ENCODE data around the gene CCDC142. TPM values are rescaled to one million over a fixed set of nuclear protein-coding genes. Genes with fewer than 3 reads are reported as not detected.

The CCDC142 gene
- total RNA-seq, 3 donors from 2014 or later (not counting 1 experiment from before 2014, with no cell fraction given), result 14.9 to 25.2 (median 15.6) TPM

GRCh38 chr2:74516650-74517049, 33.9 kb upstream of the CCDC142 start:
- Histone ChIP-seq H3K9me3 (ENCODE audit: control insufficient read depth, insufficient read depth, low read length) (no peaks in the 10 kb centered on the region), H3K4me3 (ENCODE audit: low read length) (peak overlapping the region; percentile 21), H3K4me1 (ENCODE audit: control insufficient read depth, insufficient read depth, low read length) (peaks cover 31% of the 10 kb centered on the region), H3K27me3 (ENCODE audit: control insufficient read depth, insufficient read depth, low read length) (peaks cover 61% of the 10 kb centered on the region), H3K27ac (ENCODE audit: low read length) (no peak overlapping the region), H3K36me3 (ENCODE audit: control insufficient read depth, insufficient read depth, low read length) (no peaks in the 10 kb centered on the region)
- ATAC-seq, result no peak
- no peak for DNase-seq
- intact Hi-C loops (cut with micrococcal nuclease), result loop anchor here (1.0 kb wide), 1 partner anchor 13 kb away; the partner anchor contains the start of genes AUP1 and HTRA2
- 67% methylated on average over 13 of the region's 13 CpGs for WGBS (ENCODE audit: insufficient coverage)
- Mint-ChIP-seq H3K36me3 (no peaks in the 10 kb centered on the region), H3K27me3 (ENCODE audit: low read depth in 2 of 2) (peaks cover 68 to 72% of the 10 kb centered on the region in 2 donors), H3K27ac (no peak overlapping the region), H3K4me3 (peak overlapping the region; percentile 86), H3K4me1 (peaks cover 10 to 20% of the 10 kb centered on the region in 2 donors), H3K9me3 (no peaks in the 10 kb centered on the region)
- TF ChIP-seq, protein P1, sequence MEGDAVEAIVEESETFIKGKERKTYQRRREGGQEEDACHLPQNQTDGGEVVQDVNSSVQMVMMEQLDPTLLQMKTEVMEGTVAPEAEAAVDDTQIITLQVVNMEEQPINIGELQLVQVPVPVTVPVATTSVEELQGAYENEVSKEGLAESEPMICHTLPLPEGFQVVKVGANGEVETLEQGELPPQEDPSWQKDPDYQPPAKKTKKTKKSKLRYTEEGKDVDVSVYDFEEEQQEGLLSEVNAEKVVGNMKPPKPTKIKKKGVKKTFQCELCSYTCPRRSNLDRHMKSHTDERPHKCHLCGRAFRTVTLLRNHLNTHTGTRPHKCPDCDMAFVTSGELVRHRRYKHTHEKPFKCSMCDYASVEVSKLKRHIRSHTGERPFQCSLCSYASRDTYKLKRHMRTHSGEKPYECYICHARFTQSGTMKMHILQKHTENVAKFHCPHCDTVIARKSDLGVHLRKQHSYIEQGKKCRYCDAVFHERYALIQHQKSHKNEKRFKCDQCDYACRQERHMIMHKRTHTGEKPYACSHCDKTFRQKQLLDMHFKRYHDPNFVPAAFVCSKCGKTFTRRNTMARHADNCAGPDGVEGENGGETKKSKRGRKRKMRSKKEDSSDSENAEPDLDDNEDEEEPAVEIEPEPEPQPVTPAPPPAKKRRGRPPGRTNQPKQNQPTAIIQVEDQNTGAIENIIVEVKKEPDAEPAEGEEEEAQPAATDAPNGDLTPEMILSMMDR (IDR thresholded peaks at IDR 0.05), result no peak

- WGBS (ENCODE audit: insufficient coverage), result 4% methylated on average over 72 of the region's 72 CpGs
- no peak overlapping the region for H3K27ac ChIP-seq (ENCODE audit: low read length)
- TF ChIP-seq, protein P1 (IDR thresholded peaks at IDR 0.05), result no peak
- Mint-ChIP-seq H3K9me3 (no peaks in the 10 kb centered on the region), H3K4me1 (peaks cover 10 to 20% of the 10 kb centered on the region in 2 donors), H3K27ac (no peak overlapping the region), H3K36me3 (no peaks in the 10 kb centered on the region), H3K27me3 (ENCODE audit: low read depth in 2 of 2) (peaks cover 73 to 78% of the 10 kb centered on the region in 2 donors), H3K4me3 (peak overlapping the region; percentile 86)
- H3K27me3 ChIP-seq (ENCODE audit: control insufficient read depth, insufficient read depth, low read length), result peaks cover 65% of the 10 kb centered on the region
- no peaks in the 10 kb centered on the region for H3K36me3 ChIP-seq (ENCODE audit: control insufficient read depth, insufficient read depth, low read length)
- intact Hi-C loops (cut with micrococcal nuclease), result loop anchor here (1.0 kb wide), 1 partner anchor 13 kb away; the partner anchor contains the start of genes AUP1 and HTRA2
- no peaks in the 10 kb centered on the region for H3K9me3 ChIP-seq (ENCODE audit: control insufficient read depth, insufficient read depth, low read length)
- DNase-seq (peak; percentile 65 to 79), ATAC-seq (peak; percentile 79 to 88 (median 86))
- peaks cover 31% of the 10 kb centered on the region for H3K4me1 ChIP-seq (ENCODE audit: control insufficient read depth, insufficient read depth, low read length)
- H3K4me3 ChIP-seq (ENCODE audit: low read length), result peak overlapping the region; percentile 21
These were observed 33.3 kb upstream of the CCDC142 start for GRCh38 chr2:74515981-74516633.

GRCh38 chr2:74515271-74515980, 32.6 kb upstream of the CCDC142 start:
- H3K4me3 ChIP-seq (ENCODE audit: low read length), result no peak overlapping the region

More at GRCh38 chr2:74515271-74515980, 32.6 kb upstream of the CCDC142 start:
- Mint-ChIP-seq H3K27ac (no peak overlapping the region), H3K36me3 (no peaks in the 10 kb centered on the region), H3K9me3 (no peaks in the 10 kb centered on the region), H3K4me1 (peaks cover 10 to 20% of the 10 kb centered on the region in 2 donors), H3K4me3 (peak overlapping the region; percentile 75), H3K27me3 (ENCODE audit: low read depth in 2 of 2) (peaks cover 73 to 82% of the 10 kb centered on the region in 2 donors)
- peak in 2 of 3 donors; percentile 16 to 40 for ATAC-seq
- Histone ChIP-seq H3K4me1 (ENCODE audit: control insufficient read depth, insufficient read depth, low read length) (peaks cover 31% of the 10 kb centered on the region), H3K27me3 (ENCODE audit: control insufficient read depth, insufficient read depth, low read length) (peaks cover 66% of the 10 kb centered on the region), H3K36me3 (ENCODE audit: control insufficient read depth, insufficient read depth, low read length) (no peaks in the 10 kb centered on the region), H3K9me3 (ENCODE audit: control insufficient read depth, insufficient read depth, low read length) (no peaks in the 10 kb centered on the region), H3K27ac (ENCODE audit: low read length) (no peak overlapping the region)
- intact Hi-C loops (cut with micrococcal nuclease), result no loop called here
- WGBS (ENCODE audit: insufficient coverage), result 7% methylated on average over 60 of the region's 60 CpGs
- DNase-seq, result peak in 1 of 2 donors; percentile 38
- TF ChIP-seq, protein P1 (IDR thresholded peaks at IDR 0.05), result no peak
